K562 (cell line): Measurements from ENCODE around the gene PITPNM3. TPM values are rescaled to one million over a fixed set of nuclear protein-coding genes. Genes with fewer than 3 reads are reported as not detected.

Experiments
- ATAC-seq: fragments of 200-7000 bp; cut with Tn5 transposase; 3 replicates; pipeline ENCODE4 v1.9.1; 2020; ENCODE audit warnings: moderate library complexity
- BruUV-seq: library from RNA; stranded (reverse); fragments of 400-500 nt; replicated peaks from 2 replicates; lab custom pipeline; 2021; lab: Mats Ljungman, UMichigan
- CTCF ChIA-PET: fragments of 300-600 bp; formaldehyde crosslinking; extraction: SDS; loops from one replicate; lab custom pipeline; 2021; ENCODE audit warnings: low intra/inter-chr PET ratio; lab: Yijun Ruan, JAX
- POLR2A ChIA-PET: fragments of 300-600, 350-650 bp; sonication (Branson Sonifier 250); formaldehyde crosslinking; extraction: SDS; loops from one replicate; lab custom pipeline; 2021; ENCODE audit warnings: antibody characterized with exemption, inconsistent platforms; lab: Yijun Ruan, JAX
- DNase-seq, 4 experiments: peaks; one replicate each; pipeline versions ENCODE4 v3.0.0 to v3.0.0-alpha.2; 2011 to 2018; ENCODE audit warnings: low spot score in 3 of 4, mixed read lengths in 3 of 4; ENCODE audit errors: extremely low read depth in 1 of 4
- FAIRE-seq: peaks from 2 replicates; lab custom pipeline; 2011; peaks lifted over from hg19 to GRCh38; lab: Jason Lieb, UNC
- H2AFZ ChIP-seq: 2 replicates; pipeline ENCODE4 v1.6.0; 2011; ENCODE audit warnings: low read depth, low read length, control low read depth, inconsistent platforms
- H3K27ac ChIP-seq: fragments of 200-600 bp; 3 replicates; pipeline ENCODE4 v1.8.0; 2011; ENCODE audit warnings: low read depth, mild to moderate bottlenecking, control low read depth, inconsistent platforms, low read length, moderate library complexity, mixed read lengths; ENCODE audit errors: extremely low read depth
- H3K27me3 ChIP-seq, 2 experiments: fragments of 300-600 bp in 1 of 2; 2 replicates in 1 of 2; 3 replicates in 1 of 2; pipeline versions ENCODE4 v1.6.0 to v1.8.0; 2011; ENCODE audit warnings: inconsistent platforms in 2 of 2, low read length in 2 of 2, mild to moderate bottlenecking in 1 of 2, mixed read lengths in 1 of 2, moderate library complexity in 1 of 2; ENCODE audit not compliant: control insufficient read depth in 2 of 2, insufficient read depth in 2 of 2
- H3K36me3 ChIP-seq: fragments of 300-600 bp; 3 replicates; pipeline ENCODE4 v1.8.0; 2011; ENCODE audit warnings: mild to moderate bottlenecking, low read length, inconsistent platforms; ENCODE audit not compliant: control insufficient read depth, insufficient read depth
- H3K4me1 ChIP-seq, 2 experiments: fragments of 200-600 bp in 1 of 2; replicated peaks in 1 of 2; 2 replicates in 1 of 2; 3 replicates in 1 of 2; pipeline versions ENCODE4 v1.5.1 to v1.8.0; 2011; ENCODE audit warnings: inconsistent platforms in 2 of 2, low read length in 2 of 2, mild to moderate bottlenecking in 1 of 2, mixed read lengths in 1 of 2, moderate library complexity in 1 of 2; ENCODE audit not compliant: control insufficient read depth in 2 of 2, insufficient read depth in 2 of 2
- H3K4me2 ChIP-seq: 2 replicates; pipeline ENCODE4 v1.6.1; 2011; ENCODE audit warnings: low read length, control low read depth, inconsistent platforms, mixed read lengths; ENCODE audit not compliant: insufficient read depth
- H3K4me3 ChIP-seq: fragments of 200-600 bp; sonication (generic), shearing (Covaris generic); 2 replicates; pipeline ENCODE4 v1.5.1; 2016; ENCODE audit warnings: control low read depth, inconsistent platforms
- H3K79me2 ChIP-seq: fragments of 200-600 bp; 3 replicates; pipeline ENCODE4 v1.8.0; 2011; ENCODE audit warnings: low read length, inconsistent platforms; ENCODE audit not compliant: control insufficient read depth, insufficient read depth
- H3K9ac ChIP-seq, 2 experiments: 2 replicates each; pipeline versions ENCODE4 v1.6.0 to v1.6.1; 2011; ENCODE audit warnings: low read depth in 2 of 2, low read length in 2 of 2, control low read depth in 1 of 2, inconsistent platforms in 1 of 2, mild to moderate bottlenecking in 1 of 2, mixed read lengths in 1 of 2; ENCODE audit not compliant: insufficient read depth in 1 of 2
- H3K9me1 ChIP-seq: one replicate; pipeline ENCODE4 v1.6.0; 2011; ENCODE audit warnings: inconsistent platforms, mild to moderate bottlenecking, low read length, moderate library complexity; ENCODE audit not compliant: control insufficient read depth, insufficient read depth
- H3K9me3 ChIP-seq: replicated peaks from 2 replicates; pipeline ENCODE4 v1.5.1; 2011; ENCODE audit warnings: low read depth, low read length, inconsistent platforms; ENCODE audit not compliant: control insufficient read depth, insufficient read depth
- H4K20me1 ChIP-seq: replicated peaks from 2 replicates; pipeline ENCODE4 v1.6.1; 2011; ENCODE audit warnings: low read length, inconsistent platforms, mixed read lengths; ENCODE audit not compliant: control insufficient read depth, insufficient read depth
- BHLHE40 ChIP-seq: IDR thresholded peaks from 2 replicates; pipeline ENCODE4 v1.6.1; 2011; ENCODE audit warnings: low read length, improper control_type of control experiment
- EP400 ChIP-seq: fragments of 450-650 bp; IDR thresholded peaks from 2 replicates; pipeline ENCODE4 v1.6.1; 2017; ENCODE audit warnings: antibody characterized with exemption, mild to moderate bottlenecking, moderate library complexity
- GTF2A2 ChIP-seq: IDR thresholded peaks from 2 replicates; pipeline ENCODE4 v1.6.1; 2016; ENCODE audit warnings: mild to moderate bottlenecking, missing genetic modification characterization, missing compliant biosample characterization
- KLF16 ChIP-seq: IDR thresholded peaks from 2 replicates; pipeline ENCODE4 v1.6.1; 2016; ENCODE audit warnings: antibody characterized with exemption
- SMC3 ChIP-seq: conservative IDR thresholded peaks from 2 replicates; pipeline ENCODE4 v1.6.1; 2011; ENCODE audit warnings: low read depth, low read length, improper control_type of control experiment; ENCODE audit not compliant: insufficient read depth
- TAL1 ChIP-seq: fragments of 450-650 bp; IDR thresholded peaks from 2 replicates; pipeline ENCODE4 v1.6.1; 2016; ENCODE audit warnings: mild to moderate bottlenecking
- ZBTB49 ChIP-seq: sonication (generic); formaldehyde crosslinking; IDR thresholded peaks from 2 replicates; pipeline ENCODE4 v1.8.0; 2022; ENCODE audit warnings: missing genetic modification reagents, mild to moderate bottlenecking, borderline replicate concordance
- ZFP30 ChIP-seq: fragments of 250-450 bp; sonication (Bioruptor Pico); IDR thresholded peaks from 2 replicates; pipeline ENCODE4 v1.8.0; 2022; ENCODE audit warnings: moderate library complexity, mild to moderate bottlenecking, inconsistent platforms, borderline replicate concordance
- ZNF143 ChIP-seq: sonication (generic); formaldehyde crosslinking; IDR thresholded peaks from 2 replicates; pipeline ENCODE4 v1.9.0; 2022; ENCODE audit warnings: mild to moderate bottlenecking, missing genetic modification reagents
- whole genome bisulfite sequencing: fragments of 100-300 bp; shearing (Covaris generic); methylation state at CpG from one replicate; pipeline ENCODE4 v1.1.6; 2016; ENCODE audit warnings: low coverage, mixed read lengths; ENCODE audit not compliant: insufficient coverage; ENCODE audit errors: missing lambda C conversion rate; 5-methylcytosine and 5-hydroxymethylcytosine counted together
- in situ Hi-C: fragments of 300-500 bp; cut with MboI; formaldehyde crosslinking; loops from 4 replicates; pipeline ENCODE4 v1.15.0; 2018; ENCODE audit warnings: inconsistent platforms, mixed read lengths
- intact Hi-C: fragments of 100-400 bp; cut with micrococcal nuclease; formaldehyde crosslinking; loops from 2 replicates; pipeline ENCODE4 v1.14.2; 2022
- polyA plus RNA-seq, 8 experiments: library from polyadenylated mRNA; depleted of rRNA in 4 of 8; stranded (reverse) in 5 of 8; unstranded in 3 of 8; fragments of >200 nt; fragmentation: Nextera tagmentation in 2 of 8; fragmentation: Illumina TruSeq in 1 of 8; extraction: Ambion mirVana in 2 of 8; extraction: Trizol in 1 of 8; gene quantifications; 2 replicates each; pipeline versions ENCODE4 v1.2.1 to v1.2.3, GENCODE V29; 2011 to 2014; ENCODE audit warnings: inconsistent platforms in 1 of 8, missing spikeins in 1 of 8
- total RNA-seq, 7 experiments: library from RNA; depleted of rRNA in 6 of 7; stranded (reverse); fragments of >200 nt in 6 of 7; fragmentation: Illumina TruSeq in 2 of 7; extraction: Trizol in 2 of 7; gene quantifications; 2 replicates each; pipeline versions ENCODE4 v1.2.1 to v1.2.3, GENCODE V29; 2011 to 2021; ENCODE audit warnings: low replicate concordance in 1 of 7
- TF ChIP-seq, protein P1 (sequence below), 2 experiments: fragments of 450-650 bp; formaldehyde crosslinking in 1 of 2; IDR thresholded peaks; 2 replicates each; pipeline versions ENCODE4 v1.4.0 to v1.6.1; 2014 to 2020; ENCODE audit warnings: mild to moderate bottlenecking in 2 of 2, borderline replicate concordance in 1 of 2, low read depth in 1 of 2

Gene PITPNM3
- total and polyA plus RNA-seq, 9 of the 15 experiments (the other 6 are each of a cell fraction or from before 2014, with no cell fraction given) = 0.14 to 0.38 (median 0.22) TPM; not detected in 2

- no peak overlapping the region for H2AFZ ChIP-seq
- H3K9me3 ChIP-seq = no peaks in the 10 kb centered on the region
- 0 out of 2 replicates have a peak, but pooled peaks cover 7% of the 10 kb centered on the region for H4K20me1 ChIP-seq
- no peaks in the 10 kb centered on the region for H3K79me2 ChIP-seq
- in situ Hi-C loops = loop anchor here (5.0 kb wide), 1 partner anchor 39 kb away; no protein-coding TSS in a partner anchor
- no TSS peak for BruUV-seq
- H3K9ac ChIP-seq = no peak overlapping the region
- H3K9me1 ChIP-seq = no peaks in the 10 kb centered on the region
- H3K36me3 ChIP-seq = no peaks in the 10 kb centered on the region
- DNase-seq (peak; percentile 71 to 78 (median 75)), ATAC-seq (peak; percentile 88), FAIRE-seq (peak; percentile 82)
- POLR2A ChIA-PET = interaction anchor here (0.7 kb wide), 1 partner anchor 16 kb away, joined by 4 read pairs; no protein-coding TSS in a partner anchor
- no peaks in the 10 kb centered on the region; a peak in 1 of 5 replicates for H3K27me3 ChIP-seq
- intact Hi-C loops = no loop called here
- H3K4me1 ChIP-seq = peaks cover 8 to 11% of the 10 kb centered on the region in 2 experiments; a peak in 4 of 5 replicates
- no peak overlapping the region for H3K4me2 ChIP-seq
- CTCF ChIA-PET = interaction anchor here (0.8 kb wide), 1 partner anchor 174 kb away, joined by 4 read pairs; no protein-coding TSS in a partner anchor
- no peak overlapping the region for H3K4me3 ChIP-seq
- 7% methylated on average over 9 of the region's 14 CpGs for WGBS
- no peak overlapping the region for H3K27ac ChIP-seq
- no peak for TF ChIP-seq ZFP30
- 0 out of 2 replicates have a peak, but pooled peaks have one; percentile 18 for TF ChIP-seq BHLHE40
- peak; percentile 56; the same call in 1 of the 2 replicates for TF ChIP-seq SMC3
- TF ChIP-seq TAL1 = no peak
- TF ChIP-seq ZNF143 (CRISPR knock-in tag) = no peak
- no peak for TF ChIP-seq EP400
- TF ChIP-seq, protein P1, sequence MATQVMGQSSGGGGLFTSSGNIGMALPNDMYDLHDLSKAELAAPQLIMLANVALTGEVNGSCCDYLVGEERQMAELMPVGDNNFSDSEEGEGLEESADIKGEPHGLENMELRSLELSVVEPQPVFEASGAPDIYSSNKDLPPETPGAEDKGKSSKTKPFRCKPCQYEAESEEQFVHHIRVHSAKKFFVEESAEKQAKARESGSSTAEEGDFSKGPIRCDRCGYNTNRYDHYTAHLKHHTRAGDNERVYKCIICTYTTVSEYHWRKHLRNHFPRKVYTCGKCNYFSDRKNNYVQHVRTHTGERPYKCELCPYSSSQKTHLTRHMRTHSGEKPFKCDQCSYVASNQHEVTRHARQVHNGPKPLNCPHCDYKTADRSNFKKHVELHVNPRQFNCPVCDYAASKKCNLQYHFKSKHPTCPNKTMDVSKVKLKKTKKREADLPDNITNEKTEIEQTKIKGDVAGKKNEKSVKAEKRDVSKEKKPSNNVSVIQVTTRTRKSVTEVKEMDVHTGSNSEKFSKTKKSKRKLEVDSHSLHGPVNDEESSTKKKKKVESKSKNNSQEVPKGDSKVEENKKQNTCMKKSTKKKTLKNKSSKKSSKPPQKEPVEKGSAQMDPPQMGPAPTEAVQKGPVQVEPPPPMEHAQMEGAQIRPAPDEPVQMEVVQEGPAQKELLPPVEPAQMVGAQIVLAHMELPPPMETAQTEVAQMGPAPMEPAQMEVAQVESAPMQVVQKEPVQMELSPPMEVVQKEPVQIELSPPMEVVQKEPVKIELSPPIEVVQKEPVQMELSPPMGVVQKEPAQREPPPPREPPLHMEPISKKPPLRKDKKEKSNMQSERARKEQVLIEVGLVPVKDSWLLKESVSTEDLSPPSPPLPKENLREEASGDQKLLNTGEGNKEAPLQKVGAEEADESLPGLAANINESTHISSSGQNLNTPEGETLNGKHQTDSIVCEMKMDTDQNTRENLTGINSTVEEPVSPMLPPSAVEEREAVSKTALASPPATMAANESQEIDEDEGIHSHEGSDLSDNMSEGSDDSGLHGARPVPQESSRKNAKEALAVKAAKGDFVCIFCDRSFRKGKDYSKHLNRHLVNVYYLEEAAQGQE (IDR thresholded peaks at IDR 0.05; ENCODE audit: borderline replicate concordance) = peak; percentile 56
- TF ChIP-seq, protein P1 (CRISPR knock-in tag; IDR thresholded peaks at IDR 0.05; ENCODE audit: low read depth) = no peak
- TF ChIP-seq GTF2A2 = no peak
- 0 out of 2 replicates have a peak, but pooled peaks have one; percentile 29 for TF ChIP-seq KLF16
- TF ChIP-seq ZBTB49 = no peak
These were observed 83.1 kb downstream of the PITPNM3 start for GRCh38 chr17:6473128-6473767.
